ENCODE data around the gene IL12RB2. TPM values are rescaled to one million over a fixed set of nuclear protein-coding genes. Genes with fewer than 3 reads are reported as not detected.

The IL12RB2 gene
- total and polyA plus RNA-seq, 2 of the 13 experiments (the other 11 are each of a cell fraction or from before 2014, with no cell fraction given) = not detected

- DNase-seq (ENCODE audit: low spot score) (no peak), FAIRE-seq (no peak), ATAC-seq (no peak)
- Histone ChIP-seq H3K4me1 (ENCODE audit: insufficient read depth, low read length) (no peaks in the 10 kb centered on the region), H4K20me1 (ENCODE audit: insufficient read depth, low read length) (no peaks in the 10 kb centered on the region), H3K9me3 (ENCODE audit: low read length) (no peaks in the 10 kb centered on the region), H3K27me3 (ENCODE audit: control insufficient read depth in 1 of 2, insufficient read depth in 2 of 2, low read length in 2 of 2) (no peaks in the 10 kb centered on the region), H2AFZ (ENCODE audit: low read length) (no peak overlapping the region), H3K79me2 (ENCODE audit: insufficient read depth, low read length) (no peaks in the 10 kb centered on the region), H3K9ac (ENCODE audit: insufficient read depth, low read depth, low read length) (no peak overlapping the region), H3K4me2 (ENCODE audit: low read depth, low read length) (no peak overlapping the region), H3K27ac (ENCODE audit: extremely low read length, insufficient read depth, low read length) (no peak overlapping the region), H3K36me3 (replicated peaks in 1 of 2; ENCODE audit: control insufficient read depth in 1 of 2, insufficient read depth in 2 of 2, low read length in 2 of 2) (no peaks in the 10 kb centered on the region), H3K4me3 (replicated peaks in 1 of 3; ENCODE audit: insufficient read depth in 1 of 3, low read depth in 2 of 3, low read length in 3 of 3) (no peak overlapping the region)
- BruUV-seq (replicated peaks) = no TSS peak
- POLR2A ChIA-PET = no interaction called here
- intact Hi-C loops (cut with micrococcal nuclease; ENCODE audit: unreplicated experiment) (no loop called here), in situ Hi-C loops (cut with HindIII; ENCODE audit: extremely low pct_ligation_motif_present, low pct_unique_long_range_greater_than_20kb) (no loop called here)
- CTCF ChIA-PET (ENCODE audit: low intra/inter-chr PET ratio, low total read pairs) = no interaction called here
- 44% methylated on average over 3 of the region's 3 CpGs for WGBS (ENCODE audit: low lambda C conversion rate)
- no peak for TF ChIP-seq ZNF225 (CRISPR knock-in tag; IDR thresholded peaks at IDR 0.05)
- no peak for TF ChIP-seq SMC3 (IDR thresholded peaks at IDR 0.05; ENCODE audit: low read length)
- TF ChIP-seq SMAD9 (CRISPR knock-in tag; IDR thresholded peaks at IDR 0.05) = no peak
- no peak for TF ChIP-seq ZNF333 (CRISPR knock-in tag; IDR thresholded peaks at IDR 0.05; ENCODE audit: borderline replicate concordance)
- no peak for TF ChIP-seq TAF15 (IDR thresholded peaks at IDR 0.05; ENCODE audit: low read depth, low read length, poor library complexity, severe bottlenecking)
- TF ChIP-seq ZNF136 (CRISPR knock-in tag; IDR thresholded peaks at IDR 0.05; ENCODE audit: low read depth) = no peak
- TF ChIP-seq ZNF383 (CRISPR knock-in tag; IDR thresholded peaks at IDR 0.05; ENCODE audit: borderline replicate concordance) = no peak
- TF ChIP-seq ARNTL (CRISPR knock-in tag; IDR thresholded peaks at IDR 0.05) = no peak
These were observed 48.2 kb downstream of the IL12RB2 start for GRCh38 chr1:67355745-67356424.

- Histone ChIP-seq H3K27ac (ENCODE audit: extremely low read length, insufficient read depth, low read length) (no peak overlapping the region), H3K36me3 (replicated peaks in 1 of 2; ENCODE audit: control insufficient read depth in 1 of 2, insufficient read depth in 2 of 2, low read length in 2 of 2) (no peaks in the 10 kb centered on the region), H3K27me3 (ENCODE audit: control insufficient read depth in 1 of 2, insufficient read depth in 2 of 2, low read length in 2 of 2) (no peaks in the 10 kb centered on the region), H3K9ac (ENCODE audit: insufficient read depth, low read depth, low read length) (no peak overlapping the region), H3K9me3 (ENCODE audit: low read length) (no peaks in the 10 kb centered on the region), H3K4me2 (ENCODE audit: low read depth, low read length) (no peak overlapping the region), H4K20me1 (ENCODE audit: insufficient read depth, low read length) (no peaks in the 10 kb centered on the region), H3K4me3 (replicated peaks in 1 of 3; ENCODE audit: insufficient read depth in 1 of 3, low read depth in 2 of 3, low read length in 3 of 3) (no peak overlapping the region), H3K79me2 (ENCODE audit: insufficient read depth, low read length) (no peaks in the 10 kb centered on the region), H3K4me1 (ENCODE audit: insufficient read depth, low read length) (no peaks in the 10 kb centered on the region), H2AFZ (ENCODE audit: low read length) (no peak overlapping the region)
- no TSS peak for BruUV-seq (replicated peaks)
- POLR2A ChIA-PET = no interaction called here
- CTCF ChIA-PET (ENCODE audit: low intra/inter-chr PET ratio, low total read pairs) = no interaction called here
- no peak for ATAC-seq
- DNase-seq (ENCODE audit: low spot score) = no peak
- in situ Hi-C loops (cut with HindIII; ENCODE audit: extremely low pct_ligation_motif_present, low pct_unique_long_range_greater_than_20kb) = no loop called here
- intact Hi-C loops (cut with micrococcal nuclease; ENCODE audit: unreplicated experiment) = no loop called here
- FAIRE-seq = no peak
- 9% methylated on average over 1 of the region's 1 CpG for WGBS (ENCODE audit: low lambda C conversion rate)
- TF ChIP-seq, protein P1, sequence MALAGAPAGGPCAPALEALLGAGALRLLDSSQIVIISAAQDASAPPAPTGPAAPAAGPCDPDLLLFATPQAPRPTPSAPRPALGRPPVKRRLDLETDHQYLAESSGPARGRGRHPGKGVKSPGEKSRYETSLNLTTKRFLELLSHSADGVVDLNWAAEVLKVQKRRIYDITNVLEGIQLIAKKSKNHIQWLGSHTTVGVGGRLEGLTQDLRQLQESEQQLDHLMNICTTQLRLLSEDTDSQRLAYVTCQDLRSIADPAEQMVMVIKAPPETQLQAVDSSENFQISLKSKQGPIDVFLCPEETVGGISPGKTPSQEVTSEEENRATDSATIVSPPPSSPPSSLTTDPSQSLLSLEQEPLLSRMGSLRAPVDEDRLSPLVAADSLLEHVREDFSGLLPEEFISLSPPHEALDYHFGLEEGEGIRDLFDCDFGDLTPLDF (CRISPR knock-in tag; IDR thresholded peaks at IDR 0.05) = no peak
- TF ChIP-seq AFF4 (CRISPR knock-in tag; IDR thresholded peaks at IDR 0.05) (no peak), CAMTA2 (CRISPR knock-in tag; IDR thresholded peaks at IDR 0.05; ENCODE audit: borderline replicate concordance) (no peak), ZNF547 (CRISPR knock-in tag; IDR thresholded peaks at IDR 0.05) (no peak), RFX3 (CRISPR knock-in tag; IDR thresholded peaks at IDR 0.05) (no peak), MIER3 (CRISPR knock-in tag; IDR thresholded peaks at IDR 0.05; ENCODE audit: borderline replicate concordance) (no peak), HDAC1 (CRISPR knock-in tag; IDR thresholded peaks at IDR 0.05) (no peak)
These were observed 51.9 kb downstream of the IL12RB2 start for GRCh38 chr1:67359592-67359991.
